Measurements from ENCODE around the gene CUEDC2.

Gene CUEDC2

GRCh38 chr10:102422545-102423129 lies 9.7 kb downstream of the CUEDC2 start:
- peak overlapping the region; percentile 97 for H3K27ac ChIP-seq
- TF ChIP-seq CTCF (IDR thresholded peaks at IDR 0.05) (peak; percentile 96), ZFX (IDR thresholded peaks at IDR 0.05; ENCODE audit: borderline replicate concordance) (no peak)

- peak overlapping the region; percentile 97 for H3K27ac ChIP-seq
- no peak for TF ChIP-seq CTCF (IDR thresholded peaks at IDR 0.05)
- no peak for TF ChIP-seq ZFX (IDR thresholded peaks at IDR 0.05; ENCODE audit: borderline replicate concordance)
These were observed 10.4 kb downstream of the CUEDC2 start for GRCh38 chr10:102421757-102422512.

GRCh38 chr10:102421507-102421756 lies 10.9 kb downstream of the CUEDC2 start:
- peak overlapping the region; percentile 97 for H3K27ac ChIP-seq
- no peak for TF ChIP-seq ZFX (IDR thresholded peaks at IDR 0.05; ENCODE audit: borderline replicate concordance)
- no peak for TF ChIP-seq CTCF (IDR thresholded peaks at IDR 0.05)

GRCh38 chr10:102420714-102421506 lies 11.5 kb downstream of the CUEDC2 start, which contains the start of gene FBXL15:
Gene FBXL15 (plus strand): TSS chr10:102420836. CDS start chr10:102421130, 294 bp downstream.
- no peak for TF ChIP-seq ZFX (IDR thresholded peaks at IDR 0.05; ENCODE audit: borderline replicate concordance)

GRCh38 chr10:102420181-102420713 lies 12.1 kb downstream of the CUEDC2 start:
- TF ChIP-seq CTCF (IDR thresholded peaks at IDR 0.05) (no peak), ZFX (IDR thresholded peaks at IDR 0.05; ENCODE audit: borderline replicate concordance) (no peak)
- peak overlapping the region; percentile 97 for H3K27ac ChIP-seq

More at GRCh38 chr10:102420714-102421506, 11.5 kb downstream of the CUEDC2 start, which contains the start of gene FBXL15:
- H3K27ac ChIP-seq = peak within 1 kb of the TSS; percentile 97

- TF ChIP-seq CTCF (IDR thresholded peaks at IDR 0.05) (no peak), ZFX (IDR thresholded peaks at IDR 0.05; ENCODE audit: borderline replicate concordance) (no peak)
- H3K27ac ChIP-seq = peak overlapping the region; percentile 97
These were observed 12.8 kb downstream of the CUEDC2 start for GRCh38 chr10:102419269-102420180.

All from 22Rv1 (cell line).